ENCODE measurements around the gene HSPB6.
A peak's percentile ranks its signal among the peaks of the same experiment; 100 is the strongest.
"Not testable (repeated sequence)": the region's sequence is repeated elsewhere in the genome, so short reads cannot be mapped to it uniquely, and the experiment has no call there.

HSPB6 gene

DNA sequence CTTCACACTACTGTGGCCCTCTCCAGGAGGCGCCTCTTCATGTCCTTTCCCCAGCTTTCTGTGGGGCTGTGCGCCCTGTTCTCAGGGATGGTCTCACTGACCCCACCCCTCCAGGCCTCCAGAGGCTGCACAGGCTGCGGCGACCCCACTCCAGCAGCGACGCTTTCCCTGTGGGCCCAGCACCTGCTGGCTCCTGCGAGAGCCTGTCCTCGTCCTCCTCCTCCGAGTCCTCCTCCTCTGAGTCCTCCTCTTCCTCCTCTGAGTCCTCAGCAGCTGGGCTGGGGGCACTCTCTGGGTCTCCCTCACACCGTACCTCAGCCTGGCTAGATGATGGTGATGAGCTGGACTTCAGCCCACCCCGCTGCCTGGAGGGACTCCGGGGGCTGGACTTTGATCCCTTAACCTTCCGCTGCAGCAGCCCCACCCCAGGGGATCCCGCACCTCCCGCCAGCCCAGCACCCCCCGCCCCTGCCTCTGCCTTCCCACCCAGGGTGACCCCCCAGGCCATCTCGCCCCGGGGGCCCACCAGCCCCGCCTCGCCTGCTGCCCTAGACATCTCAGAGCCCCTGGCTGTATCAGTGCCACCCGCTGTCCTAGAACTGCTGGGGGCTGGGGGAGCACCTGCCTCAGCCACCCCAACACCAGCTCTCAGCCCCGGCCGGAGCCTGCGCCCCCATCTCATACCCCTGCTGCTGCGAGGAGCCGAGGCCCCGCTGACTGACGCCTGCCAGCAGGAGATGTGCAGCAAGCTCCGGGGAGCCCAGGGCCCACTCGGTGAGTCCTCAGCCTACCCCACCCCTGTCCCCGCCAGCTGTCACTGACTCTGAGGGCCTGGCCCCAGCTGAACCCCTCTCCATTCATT, 29.7 kb upstream of the HSPB6 start:
- DNase-seq (ENCODE audit: low spot score), result no peak

DNA sequence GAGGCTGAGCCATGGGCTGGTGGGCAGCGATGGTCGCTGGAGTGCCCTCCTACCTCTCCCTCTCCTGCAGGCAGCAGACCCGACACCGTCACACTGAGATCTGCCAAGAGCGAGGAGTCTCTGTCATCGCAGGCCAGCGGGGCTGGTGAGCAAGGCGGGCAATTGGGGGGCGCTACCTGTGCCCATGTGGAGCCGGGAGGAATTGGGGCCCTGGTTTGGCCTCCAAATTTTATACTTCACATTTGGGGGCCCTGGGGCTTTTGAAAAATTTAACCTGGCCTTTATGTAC, 28.5 kb upstream of the HSPB6 start:
- DNase-seq (ENCODE audit: low spot score), result no peak

DNA sequence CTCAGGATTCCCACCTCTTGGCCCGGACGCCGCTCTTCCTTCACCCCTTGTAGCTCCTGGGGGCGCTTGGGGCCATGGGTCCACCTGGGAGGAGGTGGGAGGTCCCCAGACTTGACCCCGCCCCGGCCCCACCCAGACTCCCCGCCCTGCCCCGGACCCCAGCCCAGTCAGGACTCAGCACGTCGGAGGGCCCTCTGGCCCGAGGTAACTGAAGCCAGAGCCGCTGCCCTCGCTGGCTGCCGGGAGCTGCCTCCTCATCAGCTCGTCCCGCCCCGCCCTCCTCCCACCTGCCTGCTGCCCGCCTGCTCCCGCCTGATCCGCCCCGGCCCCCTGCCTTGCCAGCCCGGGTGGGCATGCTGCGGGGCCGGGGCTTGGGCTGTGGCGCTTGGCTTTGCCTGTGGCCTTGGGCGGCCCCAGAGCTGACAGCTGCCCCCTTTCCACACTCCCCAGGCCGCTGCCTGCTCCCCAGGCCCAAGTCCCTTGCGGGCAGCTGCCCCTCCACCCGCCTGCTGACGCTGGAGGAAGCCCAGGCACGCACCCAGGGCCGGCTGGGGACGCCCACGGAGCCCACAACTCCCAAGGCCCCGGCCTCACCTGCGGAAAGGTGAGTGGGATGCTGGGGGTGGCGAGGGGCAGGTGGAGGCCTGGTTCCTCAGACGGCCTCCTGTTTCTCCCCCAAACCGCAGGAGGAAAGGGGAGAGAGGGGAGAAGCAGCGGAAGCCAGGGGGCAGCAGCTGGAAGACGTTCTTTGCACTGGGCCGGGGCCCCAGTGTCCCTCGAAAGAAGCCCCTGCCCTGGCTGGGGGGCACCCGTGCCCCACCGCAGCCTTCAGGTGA, 27.9 kb upstream of the HSPB6 start:
- no peak for DNase-seq (ENCODE audit: low spot score)

DNA sequence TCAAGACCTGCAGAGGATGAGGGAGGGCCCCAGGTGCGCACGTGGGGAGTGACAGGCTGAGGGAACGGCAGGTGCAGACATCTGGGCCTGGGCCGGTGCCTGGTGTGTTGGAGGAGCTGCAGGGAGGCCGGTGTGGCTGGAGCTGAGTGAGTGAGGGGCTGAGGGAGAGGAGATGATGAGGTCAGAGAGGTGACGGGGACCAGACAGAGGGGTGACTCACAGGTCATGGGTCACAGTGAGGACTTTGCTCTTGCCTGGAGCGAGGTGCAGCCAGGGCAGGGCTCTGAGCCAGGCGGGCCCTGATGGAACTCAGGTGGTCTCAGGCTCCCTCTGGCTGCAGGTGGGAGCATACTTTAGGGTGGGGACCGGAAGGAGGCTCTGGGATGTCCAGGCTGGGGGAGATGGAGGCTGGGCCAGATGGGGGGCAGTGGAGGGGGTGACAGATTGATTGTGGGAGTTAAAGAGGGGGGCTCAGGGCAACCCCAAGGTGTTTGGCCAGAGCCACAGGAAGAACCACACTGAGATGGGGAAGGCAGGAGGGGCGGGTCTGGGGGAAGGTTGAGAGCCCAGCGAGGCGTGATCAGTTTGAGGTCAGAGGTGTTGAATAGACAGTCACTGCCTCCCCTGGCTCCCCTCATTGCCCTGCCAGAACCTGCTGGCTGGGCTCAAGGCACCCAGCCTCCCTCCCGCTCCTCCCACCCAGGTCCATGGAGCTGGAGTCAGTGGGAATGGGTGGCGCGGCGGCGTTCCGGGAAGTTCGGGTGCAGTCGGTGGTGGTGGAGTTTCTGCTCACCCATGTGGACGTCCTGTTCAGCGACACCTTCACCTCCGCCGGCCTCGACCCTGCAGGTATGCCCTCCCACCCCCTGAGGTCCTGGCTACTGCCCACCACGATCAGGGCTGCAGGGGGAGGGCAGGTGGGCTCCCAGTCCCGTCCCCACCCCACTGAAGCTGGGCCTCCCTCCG, 26.9 kb upstream of the HSPB6 start:
- DNase-seq (ENCODE audit: low spot score), result no peak

DNA sequence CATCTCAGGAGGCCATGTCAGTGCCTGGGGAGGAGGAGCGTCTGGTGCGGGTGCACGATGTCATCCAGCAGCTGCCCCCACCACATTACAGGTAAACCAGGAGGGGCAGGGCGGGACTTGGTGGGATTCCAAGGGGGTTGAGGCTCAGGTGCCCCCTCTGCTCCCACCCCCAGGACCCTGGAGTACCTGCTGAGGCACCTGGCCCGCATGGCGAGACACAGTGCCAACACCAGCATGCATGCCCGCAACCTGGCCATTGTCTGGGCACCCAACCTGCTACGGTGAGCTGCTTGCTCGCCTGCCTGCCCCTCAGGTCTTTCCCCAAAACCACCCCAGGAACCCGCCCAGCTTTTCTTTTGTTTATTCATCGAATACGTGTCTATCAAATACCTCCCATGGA, 25.8 kb upstream of the HSPB6 start:
- DNase-seq (ENCODE audit: low spot score), result no peak

DNA sequence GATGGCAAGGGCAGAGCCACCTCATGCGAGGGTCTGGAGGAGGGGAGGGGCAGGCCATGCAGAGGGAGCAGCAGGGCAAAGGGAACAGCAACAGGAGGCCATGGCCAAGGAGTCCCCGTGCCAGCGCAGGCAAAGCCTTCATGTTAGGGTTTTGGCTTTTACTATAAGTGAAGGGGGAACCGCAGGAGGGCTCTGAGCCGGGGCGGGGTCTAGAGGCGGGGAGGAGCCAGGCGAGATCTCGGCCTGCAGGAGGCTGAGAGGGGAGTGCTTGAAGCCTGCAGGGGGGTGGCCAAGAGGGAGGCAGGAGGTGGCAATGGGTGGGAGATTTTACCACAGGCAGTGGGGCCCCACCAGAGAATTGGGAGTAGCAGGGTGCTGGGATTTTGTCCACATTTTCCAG, 24.8 kb upstream of the HSPB6 start:
- no peak for DNase-seq (ENCODE audit: low spot score)

DNA sequence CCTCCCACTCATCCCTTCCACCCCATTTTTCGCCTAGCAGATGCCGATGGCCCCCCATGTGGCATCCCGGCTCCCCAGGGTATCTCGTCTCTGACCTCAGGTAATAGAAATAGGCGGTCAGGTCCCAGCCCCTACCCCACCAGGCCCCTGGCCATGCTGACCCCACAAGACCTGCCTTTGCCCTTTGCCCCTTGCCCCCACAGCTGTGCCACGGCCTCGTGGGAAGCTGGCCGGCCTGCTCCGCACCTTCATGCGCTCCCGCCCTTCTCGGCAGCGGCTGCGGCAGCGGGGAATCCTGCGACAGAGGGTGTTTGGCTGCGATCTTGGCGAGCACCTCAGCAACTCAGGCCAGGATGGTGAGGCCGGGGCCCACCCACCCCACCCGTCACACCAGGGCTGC, 23.9 kb upstream of the HSPB6 start:
- DNase-seq (ENCODE audit: low spot score), result no peak

DNA sequence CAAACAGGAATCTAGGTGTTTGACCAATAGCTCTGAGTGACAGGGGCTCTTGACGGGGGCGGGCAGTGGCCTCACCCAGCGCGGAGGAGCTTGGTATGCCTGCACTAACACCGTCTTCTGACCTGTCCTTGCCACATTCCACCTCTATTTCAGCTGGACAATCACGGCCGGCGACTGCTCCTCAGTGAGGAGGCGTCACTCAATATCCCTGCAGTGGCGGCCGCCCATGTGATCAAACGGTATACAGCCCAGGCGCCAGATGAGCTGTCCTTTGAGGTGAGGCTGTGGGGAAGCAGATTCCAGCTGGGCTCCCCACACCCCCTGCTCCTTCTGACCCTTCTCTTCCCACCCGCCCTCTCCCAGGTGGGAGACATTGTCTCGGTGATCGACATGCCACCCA, 23.2 kb upstream of the HSPB6 start:
- DNase-seq (ENCODE audit: low spot score), result no peak

DNA sequence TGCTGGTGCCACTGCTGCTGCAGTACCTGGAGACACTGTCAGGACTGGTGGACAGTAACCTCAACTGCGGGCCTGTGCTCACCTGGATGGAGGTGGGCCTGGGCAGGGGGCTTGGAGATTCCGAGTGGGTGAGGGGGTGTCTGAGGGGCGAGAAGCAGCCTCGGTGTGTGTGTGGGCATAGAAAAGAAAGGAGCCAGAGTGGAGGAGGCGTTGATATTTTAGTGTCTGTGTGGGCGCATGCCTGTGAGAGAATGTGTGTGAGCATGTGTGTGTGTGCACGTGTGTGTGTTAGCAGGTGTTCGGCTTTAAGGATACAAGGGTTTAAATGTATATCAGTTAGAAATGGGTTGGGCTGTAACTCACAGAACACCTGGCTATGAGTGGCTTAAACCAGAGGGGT, 22.2 kb upstream of the HSPB6 start:
- no peak for DNase-seq (ENCODE audit: low spot score)

DNA sequence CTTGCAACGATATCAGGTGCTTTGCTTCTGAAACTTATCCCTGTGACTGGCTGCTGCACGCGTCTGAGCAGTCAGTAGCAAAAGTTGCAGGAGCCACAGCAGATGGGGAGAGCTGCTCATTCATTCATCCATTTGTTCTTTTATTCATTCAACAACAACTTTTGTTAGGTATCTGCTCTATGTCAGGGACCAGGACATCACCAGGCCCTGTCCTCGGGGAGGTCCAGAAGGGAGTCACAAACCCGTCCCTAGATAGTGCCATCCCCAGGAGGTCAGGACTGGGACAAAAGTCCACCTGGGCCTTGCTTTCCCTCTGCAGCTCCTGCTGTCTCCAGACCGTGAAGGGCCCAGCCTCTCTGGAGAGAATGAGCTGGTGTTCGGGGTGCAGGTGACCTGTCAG, 21.1 kb upstream of the HSPB6 start:
- DNase-seq (ENCODE audit: low spot score), result no peak

DNA sequence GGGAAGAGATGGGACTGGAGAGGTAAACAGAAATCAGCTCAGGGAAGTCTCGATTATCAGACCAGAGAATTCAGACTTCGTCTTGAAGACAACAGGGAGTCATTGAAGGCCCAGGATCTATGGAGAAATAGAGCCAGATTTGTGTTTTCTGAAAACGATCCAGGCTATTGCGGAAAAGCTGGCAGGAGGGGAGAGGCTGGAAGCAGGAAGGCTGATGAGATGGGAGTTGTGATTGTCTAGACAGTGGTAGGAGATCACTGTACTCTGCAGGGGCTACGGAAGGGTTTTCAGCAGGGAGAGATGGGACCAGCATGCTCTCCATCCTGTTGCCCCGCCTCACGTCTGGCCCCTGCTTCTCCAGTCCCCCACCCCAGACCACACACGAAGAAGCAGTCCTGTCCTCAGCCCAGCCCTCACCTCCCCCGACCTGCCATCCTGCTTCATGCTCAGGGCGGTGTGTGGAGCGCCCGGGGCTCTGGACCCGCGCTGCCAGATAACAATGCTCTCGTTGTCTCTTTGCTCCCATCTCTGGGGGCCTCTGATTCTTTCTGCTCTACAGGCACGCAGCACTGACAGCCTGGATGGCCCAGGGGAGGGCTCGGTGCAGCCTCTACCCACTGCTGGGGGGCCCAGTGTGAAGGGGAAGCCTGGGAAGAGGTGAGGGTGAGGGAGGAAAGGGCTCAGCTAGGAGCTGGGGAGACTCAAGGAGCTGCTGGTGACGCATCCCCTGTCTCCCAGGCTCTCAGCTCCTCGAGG, 20.4 kb upstream of the HSPB6 start:
- DNase-seq (ENCODE audit: low spot score), result no peak

DNA sequence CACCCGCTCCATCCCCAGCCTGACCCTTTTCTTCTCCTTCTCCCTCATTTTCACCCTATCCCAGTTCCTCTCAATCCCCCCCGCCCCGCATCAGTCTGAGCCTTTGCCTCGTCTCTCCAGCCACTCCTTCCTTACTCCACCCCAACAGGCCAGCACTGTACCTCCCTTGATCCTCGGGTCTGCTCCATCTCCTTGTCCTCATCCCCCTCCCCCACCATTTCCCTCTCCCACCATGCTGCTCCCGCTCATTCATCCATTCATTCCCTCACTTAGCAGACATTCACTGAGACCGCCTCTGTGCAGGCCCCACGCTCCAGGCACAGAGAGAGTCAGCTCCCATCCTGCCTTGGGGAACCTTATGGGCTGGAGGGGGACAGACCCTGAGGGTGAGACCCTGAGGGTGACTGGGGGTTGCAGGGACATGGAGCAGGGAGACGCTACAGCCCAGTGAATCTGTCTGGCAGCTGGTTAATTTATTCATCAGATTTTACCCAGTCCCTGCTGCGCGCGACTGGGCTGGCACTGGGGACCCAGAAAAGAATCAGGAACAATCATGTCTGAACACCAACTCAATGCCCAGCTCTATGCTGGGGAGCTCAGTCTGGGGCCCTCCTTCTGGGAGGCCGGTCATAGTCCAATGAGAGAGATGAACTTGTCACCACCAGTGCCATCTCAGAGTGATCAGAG, 19.4 kb upstream of the HSPB6 start:
- DNase-seq (ENCODE audit: low spot score), result no peak

DNA sequence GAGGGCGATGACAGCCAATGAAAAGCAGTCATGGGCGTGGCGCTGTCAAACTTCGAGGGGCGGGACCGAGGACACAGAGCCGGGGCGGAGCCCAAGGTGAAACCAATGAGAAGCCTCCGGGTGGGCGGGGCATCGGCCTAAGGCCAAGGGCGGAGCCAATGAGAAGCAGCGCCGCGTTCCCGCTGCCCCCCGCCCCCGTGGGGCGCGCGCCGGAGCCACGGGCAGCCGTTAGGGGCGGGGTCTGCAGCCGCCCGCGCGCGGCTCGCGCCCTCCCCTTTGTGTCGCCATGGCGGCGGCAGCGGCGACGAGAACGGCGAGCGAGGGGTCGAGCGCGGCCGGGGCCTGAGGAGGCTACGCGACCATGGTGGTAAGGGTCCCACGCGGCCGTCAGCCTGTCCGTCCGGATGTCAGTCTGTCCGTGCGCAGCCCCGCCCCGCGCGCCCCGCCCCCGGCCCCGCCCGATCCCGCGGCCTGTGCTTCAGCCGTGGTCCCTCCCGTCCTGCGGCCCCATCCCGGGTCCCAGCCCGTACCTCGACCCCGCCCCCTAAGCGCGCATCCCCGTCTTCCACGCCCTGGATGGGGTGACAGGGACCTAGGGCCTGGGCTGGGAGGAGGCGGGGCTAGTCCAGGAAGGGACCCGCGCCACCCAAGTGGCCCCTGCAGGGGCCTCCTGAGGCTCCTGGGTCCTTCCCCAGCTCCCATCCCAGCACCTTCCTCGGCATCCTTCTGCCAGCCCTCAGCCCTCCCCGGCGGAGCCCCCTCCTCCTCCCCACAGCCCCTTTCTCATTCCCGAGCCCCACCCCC, 18.7 kb upstream of the HSPB6 start, which contains the start of gene ARHGAP33:
Gene ARHGAP33, plus strand, starts transcription at position 267 of the 804 bp plus-strand sequence. Its CDS starts 95 bp downstream, at position 362.
- DNase-seq (ENCODE audit: low spot score), result peak; percentile 98

DNA sequence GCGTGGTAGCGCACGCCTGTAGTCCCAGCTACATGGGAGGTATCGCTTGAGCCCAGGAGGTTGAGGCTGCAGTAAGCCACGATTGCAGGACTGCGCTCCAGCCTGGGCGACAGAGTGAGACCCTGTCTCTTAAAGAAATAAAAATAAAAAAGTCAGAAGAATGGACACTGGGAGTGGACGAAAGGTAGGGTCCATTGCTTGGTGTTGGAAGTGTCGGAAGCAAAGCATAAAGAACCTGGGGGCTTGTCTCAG, 18.1 kb upstream of the HSPB6 start:
- no peak for DNase-seq (ENCODE audit: low spot score)

DNA sequence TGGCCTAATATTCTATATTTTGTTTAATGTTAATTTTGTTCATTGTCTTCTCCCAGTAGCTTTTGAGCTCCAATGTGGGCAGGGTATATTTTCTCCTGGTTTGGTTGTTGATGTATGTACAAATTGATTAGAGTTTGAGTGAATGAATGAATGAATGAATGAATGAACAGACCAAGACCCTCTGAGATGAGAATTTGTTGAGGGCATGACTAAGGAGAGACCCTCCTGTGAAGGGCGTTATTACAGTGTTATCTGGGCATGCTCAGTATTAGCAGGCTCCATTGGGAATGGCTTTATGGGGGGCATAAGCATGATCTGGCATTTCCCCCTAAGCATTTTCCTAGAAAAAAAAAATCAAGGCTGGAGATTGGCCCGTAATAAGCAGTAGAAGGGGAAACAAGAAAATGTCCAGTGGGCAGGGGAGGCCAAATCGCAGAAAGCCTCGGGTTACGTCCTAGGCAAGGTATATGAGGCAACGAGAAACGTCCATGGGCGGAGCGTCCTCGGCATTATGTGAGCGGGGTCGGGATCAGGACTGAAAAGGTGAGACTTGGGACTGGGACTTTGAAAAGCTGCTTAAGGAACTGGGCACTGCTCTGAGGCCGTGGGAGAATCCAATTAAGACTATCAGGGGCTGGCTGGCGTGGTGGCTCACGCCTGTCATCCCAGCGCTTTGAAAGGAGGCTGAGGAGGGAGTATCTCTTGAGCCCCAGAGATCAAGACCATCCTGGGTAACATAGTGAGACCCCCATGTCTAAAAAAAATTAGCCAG, 17.6 kb upstream of the HSPB6 start:
- DNase-seq (ENCODE audit: low spot score), result peak; percentile 40

DNA sequence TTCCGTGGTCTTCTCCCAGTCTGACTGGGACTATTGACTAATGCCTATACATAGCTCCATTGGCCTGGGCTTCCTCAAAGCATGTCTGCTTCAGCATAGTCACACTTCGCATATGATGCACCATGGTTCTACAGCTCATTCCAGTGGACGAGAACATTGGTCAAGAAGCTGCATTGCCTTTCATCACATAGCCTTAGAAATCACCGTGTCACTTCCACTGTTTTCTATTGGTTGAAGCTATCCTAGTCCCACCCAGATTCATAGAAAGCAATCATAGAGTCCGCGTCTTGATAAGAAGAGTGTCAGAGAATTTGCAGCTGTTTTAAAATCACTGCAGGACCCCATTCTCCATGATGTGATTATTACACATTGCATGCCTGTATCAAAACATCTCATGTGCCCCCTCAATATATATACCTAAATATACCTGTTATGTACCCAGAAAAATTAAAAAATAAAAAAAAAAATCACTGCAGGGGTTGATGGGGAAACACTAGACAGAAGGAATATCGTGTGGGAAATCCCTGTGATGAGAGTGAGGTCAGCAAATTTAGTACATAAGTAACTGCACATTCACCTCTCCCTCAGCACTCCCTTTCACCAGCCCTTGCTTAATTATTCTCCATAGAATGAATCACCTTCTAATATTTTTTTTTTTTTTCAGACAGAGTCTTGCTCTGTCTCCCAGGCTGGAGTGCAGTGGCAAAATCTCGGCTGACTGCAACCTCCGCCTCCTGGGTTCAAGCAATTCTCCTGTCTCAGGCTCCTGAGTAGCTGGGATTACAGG, 16.4 kb upstream of the HSPB6 start:
- no peak for DNase-seq (ENCODE audit: low spot score)

DNA sequence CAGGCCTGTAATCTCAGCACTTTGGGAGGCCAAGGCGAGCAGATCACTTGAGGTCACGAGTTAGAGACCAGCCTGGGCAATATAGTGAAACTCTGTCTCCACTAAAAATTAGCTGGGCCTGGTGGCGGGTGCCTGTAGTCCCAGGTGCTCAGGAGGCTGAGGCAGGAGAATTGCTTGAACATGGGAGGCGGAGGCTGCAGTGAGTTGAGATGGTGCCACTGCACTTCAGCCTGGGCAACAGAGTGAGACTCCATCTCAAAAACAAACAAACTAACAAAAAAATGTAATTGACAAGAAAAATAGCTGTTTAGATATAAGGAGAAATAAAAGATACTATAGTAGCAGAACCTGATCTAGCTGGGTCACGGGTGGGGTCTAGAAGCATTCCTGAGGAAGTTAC, 15.5 kb upstream of the HSPB6 start:
- DNase-seq (ENCODE audit: low spot score), result not testable (repeated sequence)

DNA sequence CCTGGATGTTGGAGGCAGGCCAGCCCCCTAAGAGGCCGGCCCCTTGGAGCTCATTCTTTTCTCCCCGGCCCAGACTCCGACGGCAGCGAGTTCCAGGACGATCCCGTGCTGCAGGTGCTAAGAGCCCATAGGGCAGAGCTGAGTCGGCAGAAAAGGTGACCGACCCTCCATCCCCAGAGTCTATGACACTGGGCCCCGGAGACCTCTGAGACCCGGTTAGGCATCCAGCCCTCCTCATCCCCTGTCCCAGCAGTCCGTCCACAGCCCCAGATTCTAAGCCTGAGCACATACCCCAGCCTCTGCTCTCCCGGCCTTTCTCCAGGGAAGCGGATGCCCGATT, 11.2 kb upstream of the HSPB6 start:
- no peak for DNase-seq (ENCODE audit: low spot score)

Measured in SW480 (cell line).